Thyroid gland (tissue), 4 donors: ENCODE measurements around the gene MROH7.

Experiments
- CTCF ChIP-seq, 6 experiments: fragments of 200-600 bp in 3 of 6; fragments of 450-650 bp in 3 of 6; sonication (generic) in 3 of 6; IDR thresholded peaks; one replicate each; pipeline ENCODE4 v1.5.1; 2016 to 2019; ENCODE audit warnings: antibody characterized with exemption in 6 of 6, mild to moderate bottlenecking in 2 of 6, inconsistent platforms in 1 of 6, moderate library complexity in 1 of 6
- POLR2A ChIP-seq, 2 donors: fragments of 450-650 bp; IDR thresholded peaks; one replicate each; pipeline ENCODE4 v1.6.1; 2017; ENCODE audit warnings: antibody characterized with exemption in 2 of 2, mild to moderate bottlenecking in 2 of 2, moderate library complexity in 1 of 2

GRCh38 chr1:54624466-54625464, 16.8 kb upstream of the MROH7 start:
- TF ChIP-seq CTCF (IDR thresholded peaks at IDR 0.05) (no peak), POLR2A (IDR thresholded peaks at IDR 0.05) (no peak)
